KMS-11 (cell line): ENCODE results near the gene SERPINA6.

ENCODE experiments used
- H2AFZ ChIP-seq: fragments of 200-600 bp; sonication (generic); 2 replicates; pipeline ENCODE4 v1.6.1; 2016; ENCODE audit warnings: antibody characterized with exemption, mixed run types, low read depth
- H3K27ac ChIP-seq: fragments of 200-600 bp; sonication (generic); 2 replicates; pipeline ENCODE4 v1.6.1; 2016; ENCODE audit warnings: mild to moderate bottlenecking, mixed run types
- H3K27me3 ChIP-seq: fragments of 200-600 bp; sonication (generic); 2 replicates; pipeline ENCODE4 v1.6.1; 2017; ENCODE audit warnings: mild to moderate bottlenecking, low read depth, mixed run types, moderate library complexity; ENCODE audit not compliant: insufficient read depth
- H3K36me3 ChIP-seq: fragments of 200-600 bp; sonication (generic); 2 replicates; pipeline ENCODE4 v1.6.1; 2017; ENCODE audit warnings: mild to moderate bottlenecking, mixed run types; ENCODE audit not compliant: insufficient read depth
- H3K4me1 ChIP-seq: fragments of 200-600 bp; sonication (generic); 2 replicates; pipeline ENCODE4 v1.6.1; 2016; ENCODE audit warnings: mild to moderate bottlenecking, low read depth, mixed run types; ENCODE audit not compliant: poor library complexity, severe bottlenecking
- H3K4me2 ChIP-seq: fragments of 200-600 bp; sonication (generic); 2 replicates; pipeline ENCODE4 v1.7.0; 2016; ENCODE audit warnings: mild to moderate bottlenecking, mixed run types
- H3K4me3 ChIP-seq: fragments of 200-600 bp; sonication (generic); IDR thresholded peaks from 2 replicates; pipeline ENCODE4 v1.6.1; 2017; ENCODE audit warnings: low read depth, low read length, mixed read lengths; ENCODE audit not compliant: insufficient read depth
- H3K79me2 ChIP-seq: fragments of 200-600 bp; sonication (generic); 2 replicates; pipeline ENCODE4 v1.6.1; 2016; ENCODE audit warnings: low read depth, mixed run types; ENCODE audit not compliant: insufficient read depth
- H3K9ac ChIP-seq: fragments of 200-600 bp; sonication (generic); 2 replicates; pipeline ENCODE4 v1.6.1; 2016; ENCODE audit warnings: mild to moderate bottlenecking, mixed run types
- H4K20me1 ChIP-seq: fragments of 200-600 bp; sonication (generic); 2 replicates; pipeline ENCODE4 v1.6.1; 2016; ENCODE audit warnings: mild to moderate bottlenecking, mixed run types; ENCODE audit not compliant: insufficient read depth
- CTCF ChIP-seq: fragments of 200-600 bp; sonication (generic); conservative IDR thresholded peaks from 2 replicates; pipeline ENCODE4 v1.6.1; 2017; ENCODE audit warnings: low read depth, mild to moderate bottlenecking, antibody characterized with exemption, low read length, moderate library complexity, mixed read lengths

SERPINA6 gene

GRCh38 chr14:94332063-94332583 is 9.0 kb upstream of the SERPINA6 start:
- Histone ChIP-seq H3K4me3 (no peak overlapping the region), H2AFZ (no peak overlapping the region), H3K27me3 (no peaks in the 10 kb centered on the region), H3K4me1 (peaks cover 2% of the 10 kb centered on the region), H3K27ac (no peak overlapping the region), H4K20me1 (no peaks in the 10 kb centered on the region), H3K79me2 (no peaks in the 10 kb centered on the region), H3K9ac (no peak overlapping the region), H3K36me3 (no peaks in the 10 kb centered on the region), H3K4me2 (no peak overlapping the region)
- TF ChIP-seq CTCF, result no peak

DNA sequence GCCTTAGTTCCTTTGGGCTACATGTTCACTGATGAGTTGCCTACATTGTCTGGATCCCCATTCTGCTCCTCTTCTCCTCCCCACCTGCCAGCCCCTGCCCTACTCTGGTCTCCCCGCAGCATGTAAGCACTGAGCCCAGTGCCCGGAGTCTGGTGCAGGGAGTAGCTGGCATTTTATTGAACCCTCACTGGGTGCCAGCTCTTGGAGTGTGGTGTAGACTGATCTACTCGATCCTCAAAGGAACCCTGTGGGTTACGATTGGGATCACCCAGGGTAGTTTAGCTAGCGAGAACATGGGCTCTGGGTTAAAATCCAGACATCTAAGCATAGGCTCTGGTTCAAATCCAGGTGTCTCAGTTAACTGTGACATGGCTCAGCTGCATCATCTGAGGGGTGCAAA is 8.3 kb upstream of the SERPINA6 start:
- Histone ChIP-seq H4K20me1 (no peaks in the 10 kb centered on the region), H3K4me2 (no peak overlapping the region), H3K4me1 (no peaks in the 10 kb centered on the region), H3K79me2 (no peaks in the 10 kb centered on the region), H3K36me3 (no peaks in the 10 kb centered on the region), H3K27ac (no peak overlapping the region), H3K4me3 (no peak overlapping the region), H2AFZ (no peak overlapping the region), H3K27me3 (no peaks in the 10 kb centered on the region), H3K9ac (no peak overlapping the region)
- TF ChIP-seq CTCF, result no peak

- Histone ChIP-seq H3K27me3 (no peaks in the 10 kb centered on the region), H3K4me3 (no peak overlapping the region), H3K9ac (no peak overlapping the region), H2AFZ (no peak overlapping the region), H3K36me3 (no peaks in the 10 kb centered on the region), H4K20me1 (no peaks in the 10 kb centered on the region), H3K4me2 (no peak overlapping the region), H3K27ac (no peak overlapping the region), H3K4me1 (no peaks in the 10 kb centered on the region), H3K79me2 (no peaks in the 10 kb centered on the region)
- no peak for TF ChIP-seq CTCF
These were observed 7.7 kb upstream of the SERPINA6 start for GRCh38 chr14:94330857-94331256.

DNA sequence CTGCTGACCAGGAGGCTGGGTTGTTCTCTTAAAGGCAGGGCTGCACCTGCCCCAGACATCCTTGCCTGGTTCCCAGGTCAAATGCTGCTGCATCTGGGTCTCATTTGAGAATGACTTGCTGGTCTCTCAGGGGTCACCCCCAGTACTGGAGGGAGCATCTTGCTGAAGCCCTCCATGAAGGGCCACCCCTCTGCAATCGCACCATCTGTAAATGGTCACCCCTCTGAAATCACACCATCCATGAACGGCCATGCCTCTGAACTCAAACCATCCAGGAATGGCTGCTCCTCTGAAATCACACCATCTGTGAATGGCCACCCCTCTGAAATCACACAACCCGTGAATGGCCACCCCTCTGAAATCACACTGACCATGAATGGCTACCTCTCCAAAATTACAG is 7.3 kb upstream of the SERPINA6 start:
- no peak overlapping the region for H3K4me2 ChIP-seq
- no peak for TF ChIP-seq CTCF

More for the DNA sequence above, 7.3 kb upstream of the SERPINA6 start:
- Histone ChIP-seq H3K9ac (no peak overlapping the region), H3K4me3 (no peak overlapping the region), H3K79me2 (no peaks in the 10 kb centered on the region), H4K20me1 (no peaks in the 10 kb centered on the region), H3K27ac (no peak overlapping the region), H3K4me1 (no peaks in the 10 kb centered on the region), H2AFZ (no peak overlapping the region), H3K36me3 (no peaks in the 10 kb centered on the region), H3K27me3 (no peaks in the 10 kb centered on the region)
